GM12878 (cell line): ENCODE measurements around the gene EPAS1. TPM values are rescaled to one million over a fixed set of nuclear protein-coding genes. Genes with fewer than 3 reads are reported as not detected.

ENCODE experiments used
- ATAC-seq: fragments of 200-7000 bp; cut with Tn5 transposase; 3 replicates; pipeline ENCODE4 v1.9.1; 2020; ENCODE audit warnings: mild to moderate bottlenecking, moderate library complexity
- BruUV-seq: library from RNA; stranded (reverse); fragments of 400-500 nt; replicated peaks from 2 replicates; lab custom pipeline; 2021; lab: Mats Ljungman, UMichigan
- CTCF ChIA-PET: fragments of 300-600 bp; sonication (Branson Sonifier 250); formaldehyde crosslinking; extraction: SDS; loops from one replicate; lab custom pipeline; 2021; ENCODE audit warnings: inconsistent platforms; lab: Yijun Ruan, JAX
- POLR2A ChIA-PET: fragments of 350-600 bp; formaldehyde crosslinking; extraction: SDS; loops from one replicate; lab custom pipeline; 2021; ENCODE audit warnings: inconsistent platforms; lab: Charles Lee
- RAD21 ChIA-PET: fragments of 300-600 bp; sonication (Branson Sonifier 250); formaldehyde crosslinking; loops from one replicate; lab custom pipeline; 2023; ENCODE audit warnings: antibody characterized with exemption; ENCODE audit not compliant: unreplicated experiment; lab: Charles Lee
- SMC1A ChIA-PET: fragments of 300-600 bp; sonication (Branson Sonifier 250); formaldehyde crosslinking; loops from one replicate; lab custom pipeline; 2023; ENCODE audit not compliant: unreplicated experiment, uncharacterized antibody; lab: Charles Lee
- DNase-seq: peaks from one replicate; pipeline ENCODE4 v3.0.0-alpha.2; 2011; ENCODE audit warnings: low read depth, low spot score
- FAIRE-seq: peaks from 3 replicates; lab custom pipeline; 2011; peaks lifted over from hg19 to GRCh38; lab: Jason Lieb, UNC
- H2AFZ ChIP-seq: 2 replicates; pipeline ENCODE4 v1.6.0; 2011; ENCODE audit warnings: low read depth, low read length, control low read depth; ENCODE audit not compliant: control insufficient read depth
- H3K27ac ChIP-seq: 2 replicates; pipeline ENCODE4 v1.5.1; 2011; ENCODE audit warnings: control low read depth; ENCODE audit not compliant: control insufficient read depth, insufficient read depth
- H3K27me3 ChIP-seq, 2 experiments: replicated peaks in 1 of 2; 2 replicates each; pipeline versions ENCODE4 v1.6.0 to v1.6.1; 2011; ENCODE audit warnings: low read length in 1 of 2; ENCODE audit not compliant: control insufficient read depth in 2 of 2, insufficient read depth in 2 of 2
- H3K36me3 ChIP-seq, 2 experiments: 2 replicates each; pipeline ENCODE4 v1.5.1; 2011; ENCODE audit warnings: low read length in 1 of 2; ENCODE audit not compliant: control insufficient read depth in 2 of 2, insufficient read depth in 2 of 2
- H3K4me1 ChIP-seq: 2 replicates; pipeline ENCODE4 v1.6.1; 2011; ENCODE audit warnings: mild to moderate bottlenecking, low read length, moderate library complexity, mixed read lengths; ENCODE audit not compliant: control insufficient read depth, insufficient read depth
- H3K4me2 ChIP-seq: 2 replicates; pipeline ENCODE4 v1.6.0; 2011; ENCODE audit warnings: control low read depth; ENCODE audit not compliant: control insufficient read depth, insufficient read depth
- H3K4me3 ChIP-seq: fragments of 200-600 bp; sonication (generic); 2 replicates; pipeline ENCODE4 v1.5.1; 2016
- H3K79me2 ChIP-seq: 2 replicates; pipeline ENCODE4 v1.6.0; 2011; ENCODE audit warnings: low read length; ENCODE audit not compliant: control insufficient read depth, insufficient read depth
- H3K9ac ChIP-seq: 2 replicates; pipeline ENCODE4 v1.8.0; 2011; ENCODE audit warnings: low read length, control low read depth, mixed read lengths; ENCODE audit not compliant: control insufficient read depth, insufficient read depth
- H3K9me3 ChIP-seq: replicated peaks from 3 replicates; pipeline ENCODE4 v1.5.1; 2011; ENCODE audit warnings: mild to moderate bottlenecking, low read length; ENCODE audit not compliant: control insufficient read depth, insufficient read depth
- H4K20me1 ChIP-seq: 2 replicates; pipeline ENCODE4 v1.6.0; 2011; ENCODE audit not compliant: control insufficient read depth, insufficient read depth
- ETV6 ChIP-seq, 2 experiments: fragments of 450-650 bp in 1 of 2; IDR thresholded peaks in 1 of 2; conservative IDR thresholded peaks in 1 of 2; 2 replicates each; pipeline ENCODE4 v1.6.1; 2014; ENCODE audit warnings: antibody characterized with exemption in 1 of 2, borderline replicate concordance in 1 of 2, low read depth in 1 of 2, mild to moderate bottlenecking in 1 of 2, moderate library complexity in 1 of 2
- NFYB ChIP-seq: IDR thresholded peaks from 2 replicates; pipeline ENCODE4 v1.6.1; 2011; ENCODE audit warnings: low read depth, mild to moderate bottlenecking, low read length, improper control_type of control experiment, moderate library complexity; ENCODE audit not compliant: insufficient read depth
- SIN3A ChIP-seq: IDR thresholded peaks from 2 replicates; pipeline ENCODE4 v1.6.1; 2012; ENCODE audit warnings: low read depth, low read length, improper control_type of control experiment
- SMAD1 ChIP-seq: fragments of 450-650 bp; IDR thresholded peaks from 2 replicates; pipeline ENCODE4 v1.6.1; 2018; ENCODE audit warnings: mild to moderate bottlenecking, low read depth; ENCODE audit not compliant: partially characterized antibody
- SUPT20H ChIP-seq: IDR thresholded peaks from 2 replicates; pipeline ENCODE4 v1.6.1; 2011; ENCODE audit warnings: low read depth, mild to moderate bottlenecking, low read length, moderate library complexity, borderline replicate concordance; ENCODE audit not compliant: control insufficient read depth
- ZBTB11 ChIP-seq: fragments of 450-650 bp; formaldehyde crosslinking; IDR thresholded peaks from 2 replicates; pipeline ENCODE4 v1.5.0; 2022; ENCODE audit warnings: mild to moderate bottlenecking, missing genetic modification characterization
- ZBTB40 ChIP-seq: fragments of 450-650 bp; IDR thresholded peaks from 2 replicates; pipeline ENCODE4 v1.6.1; 2016; ENCODE audit warnings: mild to moderate bottlenecking, moderate library complexity, borderline replicate concordance
- ZSCAN29 ChIP-seq: fragments of 450-650 bp; IDR thresholded peaks from 2 replicates; pipeline ENCODE4 v1.6.1; 2017; ENCODE audit warnings: mild to moderate bottlenecking, moderate library complexity
- WGBS: methylation state at CpG from one replicate; pipeline ENCODE4 v1.1.6; 2016; ENCODE audit warnings: low lambda C conversion rate; ENCODE audit not compliant: insufficient replicate concordance, insufficient coverage; ENCODE audit errors: missing lambda C conversion rate; 5-methylcytosine and 5-hydroxymethylcytosine counted together
- in situ Hi-C: fragments of 300-500 bp; cut with MboI; formaldehyde crosslinking; loops from 9 replicates; pipeline ENCODE4 v1.14.3; 2018; ENCODE audit warnings: mixed read lengths
- intact Hi-C: fragments of 100-400 bp; cut with micrococcal nuclease; formaldehyde crosslinking; loops from one replicate; pipeline ENCODE4 v1.14.2; 2022; ENCODE audit not compliant: unreplicated experiment
- polyA plus RNA-seq, 11 experiments: library from polyadenylated mRNA; depleted of rRNA in 4 of 11; unstranded in 6 of 11; stranded (reverse) in 5 of 11; fragments of >200 nt; fragmentation: Nextera tagmentation in 4 of 11; fragmentation: Illumina TruSeq in 1 of 11; extraction: Ambion mirVana in 4 of 11; extraction: Trizol in 1 of 11; gene quantifications; 1 replicate in 1 of 11; 2 replicates in 10 of 11; pipeline versions ENCODE4 v1.2.1 to v1.2.3, GENCODE V29; 2011 to 2016; ENCODE audit warnings: inconsistent platforms in 2 of 11, missing spikeins in 2 of 11, low read depth in 1 of 11
- total RNA-seq, 4 experiments: library from RNA; depleted of rRNA in 3 of 4; stranded (reverse); fragments of >200 nt in 3 of 4; fragmentation: Illumina TruSeq in 1 of 4; extraction: Trizol in 1 of 4; gene quantifications; 2 replicates each; pipeline versions ENCODE4 v1.2.1 to v1.2.3, GENCODE V29; 2013 to 2021

EPAS1 gene
- total and polyA plus RNA-seq, 10 of the 15 experiments (the other 5 are each of a cell fraction or from before 2014, with no cell fraction given): 0.11 to 22.0 (median 1.3) TPM; not detected in 1

- no peak for TF ChIP-seq ZBTB40
- TF ChIP-seq SIN3A: no peak
- no peak for TF ChIP-seq NFYB
- no peak for TF ChIP-seq SUPT20H
These were observed 124.2 kb downstream of the EPAS1 start (continued) for GRCh38 chr2:46421361-46421760.

GRCh38 chr2:46422717-46423394 lies 125.6 kb downstream of the EPAS1 start:
- H3K36me3 ChIP-seq: no peaks in the 10 kb centered on the region
- DNase-seq (no peak), ATAC-seq (no peak), FAIRE-seq (no peak)
- no TSS peak for BruUV-seq
- intact Hi-C loops: no loop called here
- SMC1A ChIA-PET: no interaction called here
- H3K4me2 ChIP-seq: no peak overlapping the region
- CTCF ChIA-PET: no interaction called here
- H3K4me3 ChIP-seq: no peak overlapping the region
- no peaks in the 10 kb centered on the region for H3K4me1 ChIP-seq
- WGBS: 0% methylated on average over 1 of the region's 1 CpG
- POLR2A ChIA-PET: no interaction called here
- H3K27me3 ChIP-seq: no peaks in the 10 kb centered on the region
- H3K9ac ChIP-seq: no peak overlapping the region
- H2AFZ ChIP-seq: no peak overlapping the region
- no peaks in the 10 kb centered on the region for H3K79me2 ChIP-seq
- H3K27ac ChIP-seq: no peak overlapping the region
- no peaks in the 10 kb centered on the region for H3K9me3 ChIP-seq
- in situ Hi-C loops: no loop called here
- RAD21 ChIA-PET: no interaction called here
- H4K20me1 ChIP-seq: no peaks in the 10 kb centered on the region
- TF ChIP-seq ETV6 (conservative IDR thresholded peaks at IDR 0.05 in 1 of 2, IDR thresholded peaks at IDR 0.05 in 1 of 2; ENCODE audit: borderline replicate concordance in 1 of 2, low read depth in 1 of 2): no peak
- no peak for TF ChIP-seq ZSCAN29
- no peak for TF ChIP-seq SMAD1
- no peak for TF ChIP-seq ZBTB40
- TF ChIP-seq ZBTB11 (CRISPR knock-in tag): no peak
